ENCODE measurements around the gene KCNIP4. TPM values are rescaled to one million over a fixed set of nuclear protein-coding genes. Genes with fewer than 3 reads are reported as not detected.

Gene KCNIP4
- total and polyA plus RNA-seq, 2 of the 8 experiments (the other 6 are each of a cell fraction or from before 2014, with no cell fraction given): 0.06 TPM; not detected in 1

GRCh38 chr4:20760053-20760452, 1188.5 kb downstream of the KCNIP4 start:
- 71% methylated on average over 2 of the region's 2 CpGs; no CpG with 5 or more reads in 1 of the 2 experiments for WGBS, 2 experiments (ENCODE audit: extremely low coverage in 1 of 2, insufficient coverage in 1 of 2, insufficient read length in 1 of 2, insufficient replicate concordance in 2 of 2, low coverage in 1 of 2, low lambda C conversion rate in 2 of 2, missing lambda C conversion rate in 1 of 2)
- no peak overlapping the region for H3K56ac ChIP-seq (replicated peaks; ENCODE audit: insufficient read length, low read depth, low read length)
- no peak overlapping the region for H2BK12ac ChIP-seq (ENCODE audit: low read depth, low read length)
- H3K9me3 ChIP-seq (ENCODE audit: insufficient read depth in 2 of 2, low read depth in 1 of 2, low read length in 1 of 2): no peaks in the 10 kb centered on the region
- no peaks in the 10 kb centered on the region for H3K79me1 ChIP-seq (ENCODE audit: low read depth, low read length)
- no peaks in the 10 kb centered on the region for H4K20me1 ChIP-seq (replicated peaks in 1 of 2; ENCODE audit: control insufficient read depth in 1 of 2, insufficient read depth in 2 of 2, low read length in 2 of 2)
- H2AFZ ChIP-seq (ENCODE audit: low read length): no peak overlapping the region
- no peak overlapping the region for H2BK20ac ChIP-seq (ENCODE audit: low read length)
- no peak overlapping the region for H2BK120ac ChIP-seq (replicated peaks; ENCODE audit: low read depth, low read length)
- no peaks in the 10 kb centered on the region for H3K23me2 ChIP-seq (ENCODE audit: low read depth, low read length)
- H3K18ac ChIP-seq (ENCODE audit: extremely low read depth, low read length): no peak overlapping the region
- FAIRE-seq (no peak), DNase-seq (ENCODE audit: low read depth in 1 of 2, low spot score in 2 of 2) (peak in 1 of 2 experiments; percentile 45)
- no peaks in the 10 kb centered on the region for H3K79me2 ChIP-seq (ENCODE audit: control insufficient read depth in 1 of 2, insufficient read depth in 2 of 2, low read length in 2 of 2)
- no peak overlapping the region for H4K8ac ChIP-seq (ENCODE audit: extremely low read depth, insufficient read depth, low read length)
- H3K14ac ChIP-seq (ENCODE audit: insufficient read length): no peak overlapping the region
- H2BK15ac ChIP-seq (ENCODE audit: low read length): no peak overlapping the region
- H2BK5ac ChIP-seq (ENCODE audit: low read depth, low read length): no peak overlapping the region
- H3K4me2 ChIP-seq (ENCODE audit: insufficient read depth in 1 of 2, low read depth in 2 of 2, low read length in 2 of 2): no peak overlapping the region
- TF ChIP-seq CTCF (IDR thresholded peaks at IDR 0.05; ENCODE audit: control extremely low read depth in 1 of 3, insufficient read depth in 1 of 3, low read depth in 1 of 3, low read length in 3 of 3): peak; percentile 3 to 45 (median 41); a peak in 2 of 4 replicates
- TF ChIP-seq RAD21 (IDR thresholded peaks at IDR 0.05 in 1 of 2, conservative IDR thresholded peaks at IDR 0.05 in 1 of 2; ENCODE audit: low read depth in 2 of 2, low read length in 2 of 2): peak; percentile 54 to 61
- TF ChIP-seq POLR2A (IDR thresholded peaks at IDR 0.05; ENCODE audit: control extremely low read depth in 1 of 2, low read depth in 2 of 2, low read length in 2 of 2): no peak
- H3K36me3 ChIP-seq (ENCODE audit: control insufficient read depth in 2 of 4, insufficient read depth in 4 of 4, low read length in 3 of 4): no peaks in the 10 kb centered on the region
- H4K91ac ChIP-seq (replicated peaks; ENCODE audit: insufficient read length, low read length): no peak overlapping the region
- no peak overlapping the region for H3K4ac ChIP-seq (replicated peaks; ENCODE audit: insufficient read length, low read depth, low read length)
- no peak overlapping the region for H2AK5ac ChIP-seq (ENCODE audit: low read depth, low read length)
- peak overlapping the region in 1 of 4 experiments; percentile 34; a peak in 1 of 7 replicates for H3K9ac ChIP-seq (replicated peaks in 1 of 4; ENCODE audit: extremely low read depth in 1 of 4, low read depth in 3 of 4, low read length in 3 of 4)
- ChIA-PET POLR2A (ENCODE audit: partially characterized antibody) (no interaction called here), CTCF (ENCODE audit: partially characterized antibody) (interaction anchor here (0.7 to 3.2 kb wide), 6 partner anchors 13 to 375 kb away, joined by 3 to 22 read pairs (median 4); no protein-coding TSS in a partner anchor)
- no peaks in the 10 kb centered on the region for H3K27me3 ChIP-seq (replicated peaks in 1 of 4; ENCODE audit: control insufficient read depth in 3 of 4, extremely low read depth in 1 of 4, insufficient read depth in 3 of 4, low read length in 3 of 4)
- no peaks in the 10 kb centered on the region for H3K4me1 ChIP-seq (replicated peaks in 1 of 4; ENCODE audit: control insufficient read depth in 3 of 4, insufficient read depth in 4 of 4, low read length in 3 of 4)
- H3K27ac ChIP-seq (ENCODE audit: low read depth, low read length): no peak overlapping the region
- no peak overlapping the region for H3K23ac ChIP-seq (ENCODE audit: insufficient read length)
- H3K4me3 ChIP-seq (ENCODE audit: extremely low read depth in 1 of 4, insufficient read depth in 2 of 4, low read depth in 3 of 4, low read length in 4 of 4): no peak overlapping the region
- no peak overlapping the region for H4K5ac ChIP-seq (ENCODE audit: insufficient read length, low read depth, low read length)

All from H1 (cell line).